ENCODE measurements around the gene STMP1. TPM values are rescaled to one million over a fixed set of nuclear protein-coding genes. Genes with fewer than 3 reads are reported as not detected.
A peak's percentile ranks its signal among the peaks of the same experiment; 100 is the strongest.

The STMP1 gene
- total and polyA plus RNA-seq, 12 donors: 20.8 to 52.4 (median 32.5) TPM

DNA sequence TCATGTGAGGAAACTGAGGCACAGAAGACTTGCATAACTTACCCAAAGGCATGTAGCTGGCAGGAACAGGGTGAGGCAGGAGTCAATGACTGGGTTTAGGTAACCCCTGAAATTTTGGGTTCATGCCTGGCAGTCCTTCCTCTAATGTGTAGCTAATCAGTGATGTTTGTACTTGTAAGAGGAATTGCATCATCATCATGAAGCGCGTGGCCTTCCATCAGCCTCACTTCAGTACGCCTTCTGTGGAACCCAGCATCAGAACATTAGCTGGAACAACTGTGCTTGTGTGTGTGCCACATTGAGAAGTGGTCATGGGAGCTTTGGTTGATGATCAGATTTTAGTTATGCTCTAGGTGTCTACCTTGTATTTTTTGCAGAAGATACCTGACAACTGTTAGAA, 18.2 kb upstream of the STMP1 start:
- no peak for TF ChIP-seq POLR2A (IDR thresholded peaks at IDR 0.05)
- TF ChIP-seq, protein P1, sequence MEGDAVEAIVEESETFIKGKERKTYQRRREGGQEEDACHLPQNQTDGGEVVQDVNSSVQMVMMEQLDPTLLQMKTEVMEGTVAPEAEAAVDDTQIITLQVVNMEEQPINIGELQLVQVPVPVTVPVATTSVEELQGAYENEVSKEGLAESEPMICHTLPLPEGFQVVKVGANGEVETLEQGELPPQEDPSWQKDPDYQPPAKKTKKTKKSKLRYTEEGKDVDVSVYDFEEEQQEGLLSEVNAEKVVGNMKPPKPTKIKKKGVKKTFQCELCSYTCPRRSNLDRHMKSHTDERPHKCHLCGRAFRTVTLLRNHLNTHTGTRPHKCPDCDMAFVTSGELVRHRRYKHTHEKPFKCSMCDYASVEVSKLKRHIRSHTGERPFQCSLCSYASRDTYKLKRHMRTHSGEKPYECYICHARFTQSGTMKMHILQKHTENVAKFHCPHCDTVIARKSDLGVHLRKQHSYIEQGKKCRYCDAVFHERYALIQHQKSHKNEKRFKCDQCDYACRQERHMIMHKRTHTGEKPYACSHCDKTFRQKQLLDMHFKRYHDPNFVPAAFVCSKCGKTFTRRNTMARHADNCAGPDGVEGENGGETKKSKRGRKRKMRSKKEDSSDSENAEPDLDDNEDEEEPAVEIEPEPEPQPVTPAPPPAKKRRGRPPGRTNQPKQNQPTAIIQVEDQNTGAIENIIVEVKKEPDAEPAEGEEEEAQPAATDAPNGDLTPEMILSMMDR (IDR thresholded peaks at IDR 0.05): no peak
- no peaks in the 10 kb centered on the region for H3K4me1 ChIP-seq (replicated peaks in 1 of 2)
- intact Hi-C loops (cut with DNase I): loop anchor here (5.0 to 10.0 kb wide), 2 partner anchors 359 to 362 kb away; no protein-coding TSS in a partner anchor
- no peak overlapping the region for H3K27ac ChIP-seq
- WGBS, 4 donors: 73 to 80% (median 74%) methylated on average over 3 of the region's 3 CpGs
- no peaks in the 10 kb centered on the region for H3K27me3 ChIP-seq
- DNase-seq: peak in 1 of 7 donors; percentile 19
- no peak overlapping the region for H3K4me3 ChIP-seq
- peaks cover 0 to 36% of the 10 kb centered on the region in 2 donors for H3K36me3 ChIP-seq (replicated peaks in 1 of 2)
- H3K9me3 ChIP-seq (replicated peaks in 1 of 3): no peaks in the 10 kb centered on the region

DNA sequence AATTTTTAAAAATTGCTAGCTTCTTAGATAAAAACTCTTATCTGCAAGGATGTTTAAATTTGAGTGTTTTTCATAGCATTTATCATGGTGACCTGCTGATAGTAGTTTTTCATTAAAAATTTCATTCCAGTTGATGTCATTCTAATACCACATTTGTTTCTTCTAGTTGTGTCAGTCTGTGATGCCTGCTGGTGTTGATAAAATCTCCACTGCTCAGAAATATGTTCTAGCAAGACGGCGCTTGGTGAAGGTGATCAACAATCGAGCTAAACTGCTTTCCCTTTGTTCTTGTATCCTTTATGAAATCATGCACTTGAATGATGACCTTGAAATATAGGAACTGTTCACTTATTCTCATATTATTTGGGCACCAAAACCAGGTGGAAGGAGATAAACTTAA, 17.6 kb upstream of the STMP1 start:
- DNase-seq: no peak
- Histone ChIP-seq H3K9me3 (replicated peaks in 1 of 3) (no peaks in the 10 kb centered on the region), H3K4me1 (replicated peaks in 1 of 2) (no peaks in the 10 kb centered on the region), H3K27ac (no peak overlapping the region), H3K36me3 (replicated peaks in 1 of 2) (peaks cover 0 to 32% of the 10 kb centered on the region in 2 donors), H3K4me3 (no peak overlapping the region), H3K27me3 (no peaks in the 10 kb centered on the region)
- 63 to 67% (median 65%) methylated on average over 3 of the region's 3 CpGs for WGBS, 4 donors
- intact Hi-C loops (cut with DNase I): loop anchor here (5.0 to 10.0 kb wide), 2 partner anchors 360 to 362 kb away; no protein-coding TSS in a partner anchor
- TF ChIP-seq, protein P1 (IDR thresholded peaks at IDR 0.05): no peak
- TF ChIP-seq POLR2A (IDR thresholded peaks at IDR 0.05): no peak

DNA sequence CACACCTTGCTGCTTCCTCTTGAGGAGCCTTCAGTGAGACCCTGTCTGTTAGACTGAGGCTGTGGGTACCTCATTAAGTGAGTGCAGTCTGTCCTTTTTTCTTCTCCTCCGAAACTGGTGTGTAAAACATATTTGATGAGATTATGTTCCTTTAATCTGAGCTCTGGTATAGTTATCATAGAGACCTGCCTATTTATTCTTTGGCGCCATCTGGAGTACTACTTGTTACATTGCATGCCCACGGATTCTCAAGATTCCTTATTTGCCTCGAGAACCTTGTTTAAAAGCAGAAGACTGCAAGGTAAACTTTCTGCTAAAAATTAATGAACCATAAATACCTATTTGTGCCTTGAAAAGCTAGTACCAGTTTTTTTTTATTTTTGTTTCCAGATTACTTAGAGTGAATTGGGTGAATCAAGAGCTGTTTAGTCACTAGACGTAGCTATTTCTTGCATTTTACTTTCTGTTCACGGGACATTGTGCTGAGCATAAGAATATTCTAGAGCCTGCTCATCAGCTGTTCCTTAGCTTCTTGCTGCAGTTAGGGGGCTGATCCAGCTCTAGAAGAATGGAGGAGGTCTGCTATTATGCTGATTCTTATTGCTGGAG, 16.9 kb upstream of the STMP1 start:
- Histone ChIP-seq H3K27ac (no peak overlapping the region), H3K36me3 (replicated peaks in 1 of 2) (peaks cover 0 to 26% of the 10 kb centered on the region in 2 donors), H3K4me1 (replicated peaks in 1 of 2) (no peaks in the 10 kb centered on the region), H3K27me3 (no peaks in the 10 kb centered on the region), H3K9me3 (replicated peaks in 1 of 3) (no peaks in the 10 kb centered on the region), H3K4me3 (no peak overlapping the region)
- intact Hi-C loops (cut with DNase I): loop anchor here in 1 of 2 donors (10.0 kb wide), 1 partner anchor 361 kb away; no protein-coding TSS in a partner anchor
- TF ChIP-seq, protein P1 (IDR thresholded peaks at IDR 0.05): peak; percentile 64 to 80 (median 70)
- TF ChIP-seq POLR2A (IDR thresholded peaks at IDR 0.05): no peak
- DNase-seq: peak in 2 of 7 donors; percentile 43 to 48
- 39 to 46% (median 42%) methylated on average over 6 of the region's 6 CpGs for WGBS, 4 donors

DNA sequence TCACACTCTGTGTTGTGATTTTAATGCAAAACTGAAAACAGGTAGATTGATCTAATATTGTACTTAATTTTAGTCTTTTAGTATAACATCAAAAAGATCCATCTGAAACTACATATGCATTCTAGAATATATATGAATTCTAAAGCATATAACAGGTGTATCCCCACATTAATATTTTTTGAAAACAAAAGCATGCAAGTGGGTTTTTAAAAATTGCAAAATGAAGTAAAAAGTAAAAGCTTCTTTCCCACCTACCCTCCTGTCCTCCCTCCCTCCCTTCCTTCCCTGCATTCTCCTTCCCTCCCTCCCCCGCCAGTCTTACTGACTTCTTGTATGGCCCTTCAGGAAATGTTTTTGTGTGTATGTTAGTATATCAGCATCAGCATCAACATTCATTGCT, 14.6 kb upstream of the STMP1 start:
- H3K27me3 ChIP-seq: no peaks in the 10 kb centered on the region
- H3K4me1 ChIP-seq (replicated peaks in 1 of 2): no peaks in the 10 kb centered on the region
- 74 to 97% (median 89%) methylated on average over 1 of the region's 1 CpG for WGBS, 4 donors
- no peak overlapping the region for H3K4me3 ChIP-seq
- no peaks in the 10 kb centered on the region for H3K9me3 ChIP-seq (replicated peaks in 1 of 3)
- no peak overlapping the region for H3K27ac ChIP-seq
- H3K36me3 ChIP-seq (replicated peaks in 1 of 2): peaks cover 0 to 25% of the 10 kb centered on the region in 2 donors
- TF ChIP-seq POLR2A (IDR thresholded peaks at IDR 0.05): no peak
- TF ChIP-seq, protein P1 (IDR thresholded peaks at IDR 0.05): no peak
- intact Hi-C loops (cut with DNase I): loop anchor here in 1 of 2 donors (10.0 kb wide), 1 partner anchor 363 kb away; no protein-coding TSS in a partner anchor
- DNase-seq: no peak

All from adrenal gland (tissue), 12 donors.